Mesodermal cell (in vitro differentiated cells): Measurements from ENCODE around the gene EFCAB6.

Experiments used
- H3K27ac ChIP-seq: 2 replicates; pipeline ENCODE4 v1.7.0; 2013; ENCODE audit warnings: mild to moderate bottlenecking, low read depth, low read length, moderate library complexity; ENCODE audit not compliant: severe bottlenecking
- H3K36me3 ChIP-seq: 2 replicates; pipeline ENCODE4 v1.7.1; 2013; ENCODE audit warnings: mild to moderate bottlenecking, low read length, moderate library complexity; ENCODE audit not compliant: control insufficient read depth, insufficient read depth
- H3K4me1 ChIP-seq: one replicate; pipeline ENCODE4 v1.7.1; 2013; ENCODE audit warnings: mild to moderate bottlenecking, low read length; ENCODE audit not compliant: insufficient read depth, control insufficient read depth, poor library complexity, severe bottlenecking
- H3K4me3 ChIP-seq: 2 replicates; pipeline ENCODE4 v1.7.0; 2013; ENCODE audit warnings: low read length, control low read depth, mild to moderate bottlenecking; ENCODE audit not compliant: insufficient read depth, poor library complexity, severe bottlenecking; ENCODE audit errors: extremely low read depth
- H3K9me3 ChIP-seq: 2 replicates; pipeline ENCODE4 v1.7.1; 2013; ENCODE audit warnings: mild to moderate bottlenecking, low read length, moderate library complexity; ENCODE audit not compliant: control insufficient read depth
- WGBS, 2 experiments: methylation state at CpG; one replicate each; pipeline ENCODE4 v1.1.5; 2013; ENCODE audit warnings: missing lambda C conversion rate in 2 of 2; ENCODE audit not compliant: insufficient coverage in 2 of 2; 5-methylcytosine and 5-hydroxymethylcytosine counted together

EFCAB6 gene

GRCh38 chr22:43554694-43555365 is 257.3 kb downstream of the EFCAB6 start:
- H3K9me3 ChIP-seq = no peaks in the 10 kb centered on the region
- no peaks in the 10 kb centered on the region for H3K36me3 ChIP-seq
- no peak overlapping the region for H3K4me3 ChIP-seq
- no peak overlapping the region for H3K27ac ChIP-seq
- WGBS, 2 experiments = 88 to 89% methylated on average over 9 to 17 of the region's 17 CpGs
- no peaks in the 10 kb centered on the region for H3K4me1 ChIP-seq

DNA sequence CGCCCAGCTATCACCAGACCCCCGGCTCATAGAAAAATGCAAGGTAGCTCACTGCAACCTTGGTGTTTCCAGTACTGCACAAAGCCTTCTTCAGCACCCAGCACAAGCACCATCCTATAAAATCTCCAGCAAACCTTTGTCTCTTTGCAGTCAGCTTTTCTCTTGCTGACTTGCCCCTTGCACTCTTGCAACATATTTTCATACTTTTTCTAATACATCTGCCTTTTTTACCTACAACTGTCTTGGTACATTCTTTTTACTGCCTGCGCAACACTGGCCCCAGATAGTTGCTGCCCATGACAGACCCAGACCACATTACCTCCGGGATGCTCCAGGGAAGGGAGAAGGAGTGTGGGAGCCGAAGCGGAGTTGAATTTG is 257.9 kb downstream of the EFCAB6 start:
- H3K4me3 ChIP-seq = no peak overlapping the region
- no peak overlapping the region for H3K27ac ChIP-seq
- H3K36me3 ChIP-seq = no peaks in the 10 kb centered on the region
- WGBS, 2 experiments = 87 to 88% methylated on average over 4 to 5 of the region's 6 CpGs
- H3K4me1 ChIP-seq = no peaks in the 10 kb centered on the region
- H3K9me3 ChIP-seq = no peaks in the 10 kb centered on the region

DNA sequence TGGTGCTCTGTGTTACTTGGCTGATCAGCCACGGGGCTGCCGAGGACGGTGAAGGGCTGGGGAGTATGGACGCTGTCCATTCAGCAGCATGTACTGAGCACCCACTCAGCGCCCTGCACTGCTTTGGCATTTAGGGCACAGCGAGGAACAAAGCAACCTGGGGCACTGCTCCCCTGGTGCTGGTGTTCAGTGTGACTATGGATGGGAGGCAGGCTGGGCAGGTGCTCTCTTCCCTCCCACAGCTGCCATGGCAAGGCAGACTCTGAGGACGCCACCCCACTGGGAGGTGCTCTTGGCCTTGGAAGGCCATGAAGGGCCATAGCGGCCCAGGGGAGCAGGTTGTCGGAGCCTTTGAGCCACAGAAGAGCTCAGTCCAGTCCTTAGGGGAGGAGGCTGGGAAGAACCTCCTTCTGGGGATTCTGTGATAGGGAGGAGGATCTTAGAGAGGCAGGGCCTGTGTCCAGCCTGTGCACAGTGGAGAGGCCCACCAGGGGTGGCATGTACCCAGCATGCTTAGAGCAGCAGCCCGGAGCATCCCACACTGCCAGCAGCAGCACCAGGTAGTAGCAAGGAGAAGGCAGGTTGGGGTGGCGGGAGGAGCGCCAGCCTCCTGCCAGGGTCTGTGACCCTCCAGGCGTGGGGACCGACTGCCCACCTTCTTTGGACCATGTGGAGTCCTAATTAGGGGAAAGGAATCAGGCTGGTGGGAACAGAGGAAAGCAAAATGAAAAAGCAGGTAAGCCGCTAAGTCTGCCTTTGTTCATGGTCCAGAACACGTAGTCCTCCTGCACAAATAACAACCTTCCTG is 258.4 kb downstream of the EFCAB6 start:
- 91 to 92% methylated on average over 12 to 15 of the region's 16 CpGs for WGBS, 2 experiments

DNA sequence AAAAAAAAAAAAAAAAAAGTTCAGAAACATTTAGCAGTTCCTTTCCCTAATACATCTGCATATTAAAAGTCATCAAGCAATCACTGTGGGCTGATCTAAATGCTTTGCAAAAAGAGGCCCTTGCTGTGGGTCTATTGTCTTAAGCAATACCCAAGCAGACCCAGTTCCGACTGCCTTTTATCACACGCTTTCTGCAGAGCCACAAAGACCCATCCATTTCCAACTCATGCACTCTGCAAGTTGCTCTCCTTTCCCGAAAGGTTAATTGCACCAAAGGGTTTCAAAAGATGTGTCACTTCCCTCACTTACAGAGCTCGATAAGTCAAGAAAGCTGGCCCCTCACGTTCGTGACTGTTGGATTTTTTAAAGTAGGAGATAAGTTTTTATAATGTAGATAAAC is 261.4 kb downstream of the EFCAB6 start:
- no peak overlapping the region for H3K4me3 ChIP-seq
- H3K27ac ChIP-seq = no peak overlapping the region
- no peaks in the 10 kb centered on the region for H3K4me1 ChIP-seq
- no peaks in the 10 kb centered on the region for H3K9me3 ChIP-seq
- WGBS, 2 experiments = 81 to 84% methylated on average over 3 to 6 of the region's 6 CpGs
- H3K36me3 ChIP-seq = no peaks in the 10 kb centered on the region

More for the DNA sequence above, 258.4 kb downstream of the EFCAB6 start:
- Histone ChIP-seq H3K36me3 (no peaks in the 10 kb centered on the region), H3K4me3 (no peak overlapping the region), H3K9me3 (no peaks in the 10 kb centered on the region), H3K4me1 (no peaks in the 10 kb centered on the region), H3K27ac (no peak overlapping the region)

DNA sequence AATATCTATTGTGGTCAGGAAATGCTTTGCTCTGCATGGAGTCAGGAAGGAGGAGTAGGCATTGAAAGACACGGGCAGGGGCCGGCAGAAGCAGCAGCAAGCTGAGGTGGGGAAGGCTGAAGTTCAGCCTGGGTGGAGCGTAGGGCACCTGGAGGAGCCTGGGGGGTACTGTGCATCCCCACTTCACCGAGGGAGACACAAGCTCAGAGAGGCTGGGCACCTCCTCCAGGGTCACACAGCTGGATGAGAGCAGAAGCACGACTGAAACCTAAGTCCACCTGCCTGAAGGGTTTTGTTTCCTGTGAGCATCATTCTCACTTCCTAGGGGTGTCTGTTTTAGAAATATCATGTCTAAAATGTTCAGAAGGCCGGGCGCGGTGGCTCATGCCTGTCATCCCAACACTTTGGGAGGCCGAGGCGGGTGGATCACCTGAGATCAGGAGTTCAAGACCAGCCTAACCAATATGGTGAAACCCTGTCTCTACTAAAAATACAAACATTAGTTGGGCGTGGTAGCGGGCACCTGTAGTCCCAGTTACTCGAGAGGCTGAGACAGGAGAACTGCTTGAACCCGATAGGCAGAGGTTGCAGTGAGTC is 262.0 kb downstream of the EFCAB6 start:
- Histone ChIP-seq H3K4me1 (no peaks in the 10 kb centered on the region), H3K27ac (no peak overlapping the region), H3K9me3 (no peaks in the 10 kb centered on the region), H3K36me3 (no peaks in the 10 kb centered on the region), H3K4me3 (no peak overlapping the region)
- 70 to 73% methylated on average over 14 of the region's 14 CpGs for WGBS, 2 experiments

GRCh38 chr22:43546186-43546585 is 265.9 kb downstream of the EFCAB6 start:
- H3K9me3 ChIP-seq = no peaks in the 10 kb centered on the region
- no peaks in the 10 kb centered on the region for H3K36me3 ChIP-seq
- H3K4me1 ChIP-seq = no peaks in the 10 kb centered on the region
- WGBS, 2 experiments = 97 to 100% methylated on average over 3 to 5 of the region's 5 CpGs
- H3K4me3 ChIP-seq = no peak overlapping the region
- H3K27ac ChIP-seq = no peak overlapping the region

- Histone ChIP-seq H3K36me3 (no peaks in the 10 kb centered on the region), H3K4me1 (no peaks in the 10 kb centered on the region), H3K9me3 (no peaks in the 10 kb centered on the region), H3K4me3 (no peak overlapping the region), H3K27ac (no peak overlapping the region)
- WGBS, 2 experiments = 94% methylated on average over 3 of the region's 4 CpGs; no CpG with 5 or more reads in 1 of the 2 experiments
Measured at GRCh38 chr22:43544289-43544673, 267.8 kb downstream of the EFCAB6 start.

- H3K27ac ChIP-seq = no peak overlapping the region
- no peaks in the 10 kb centered on the region for H3K9me3 ChIP-seq
- no peaks in the 10 kb centered on the region for H3K36me3 ChIP-seq
- no peaks in the 10 kb centered on the region for H3K4me1 ChIP-seq
- 83 to 88% methylated on average over 8 to 10 of the region's 12 CpGs for WGBS, 2 experiments
- no peak overlapping the region for H3K4me3 ChIP-seq
Measured at GRCh38 chr22:43543522-43544288, 268.4 kb downstream of the EFCAB6 start.

DNA sequence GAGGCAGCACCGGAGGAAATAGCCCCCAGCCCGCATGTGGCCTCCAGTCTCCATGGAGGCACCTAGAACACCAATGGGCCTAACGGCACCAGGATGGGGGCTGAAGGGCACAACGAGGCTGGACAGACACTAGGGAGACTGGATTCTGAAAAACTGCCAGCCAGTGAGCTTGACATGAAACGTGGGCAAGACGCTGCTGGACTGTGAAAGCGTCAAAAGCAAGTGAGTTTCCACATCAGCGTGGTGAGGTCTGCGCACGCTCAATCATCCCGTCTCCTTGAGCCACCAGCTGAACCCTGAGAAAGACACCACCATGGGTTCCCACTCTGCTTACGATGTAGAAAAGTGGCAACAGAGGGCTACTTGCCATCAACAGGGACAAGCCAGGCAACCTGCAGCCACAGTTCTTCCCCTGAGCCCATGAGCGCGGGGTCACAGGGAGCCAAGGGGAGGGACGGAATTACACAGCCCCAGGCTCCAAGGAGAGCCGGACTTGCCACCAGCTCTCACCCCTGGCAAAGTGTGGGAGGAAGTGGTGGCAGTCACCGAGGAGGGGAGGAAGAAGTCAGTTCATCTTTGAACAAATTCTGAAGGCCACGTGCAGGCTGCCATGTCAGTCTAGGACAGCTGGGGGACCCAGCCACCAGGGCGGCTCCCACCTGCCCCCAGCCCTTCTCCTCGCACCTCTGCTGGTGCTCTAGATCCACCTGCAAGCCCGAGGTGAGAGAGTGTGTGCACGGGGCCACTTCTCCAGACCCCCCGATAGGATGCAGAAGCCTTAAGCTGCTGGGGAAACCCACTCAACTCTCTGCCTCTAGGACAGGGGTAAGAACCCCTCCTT is 269.2 kb downstream of the EFCAB6 start:
- Histone ChIP-seq H3K36me3 (no peaks in the 10 kb centered on the region), H3K9me3 (no peaks in the 10 kb centered on the region), H3K4me3 (no peak overlapping the region), H3K4me1 (no peaks in the 10 kb centered on the region), H3K27ac (no peak overlapping the region)
- WGBS, 2 experiments = 93 to 94% methylated on average over 20 to 22 of the region's 23 CpGs
